ENCODE measurements around the gene PCSK4.
"Not testable (repeated sequence)": the region's sequence is repeated elsewhere in the genome, so short reads cannot be mapped to it uniquely, and the experiment has no call there.

PCSK4 gene

DNA sequence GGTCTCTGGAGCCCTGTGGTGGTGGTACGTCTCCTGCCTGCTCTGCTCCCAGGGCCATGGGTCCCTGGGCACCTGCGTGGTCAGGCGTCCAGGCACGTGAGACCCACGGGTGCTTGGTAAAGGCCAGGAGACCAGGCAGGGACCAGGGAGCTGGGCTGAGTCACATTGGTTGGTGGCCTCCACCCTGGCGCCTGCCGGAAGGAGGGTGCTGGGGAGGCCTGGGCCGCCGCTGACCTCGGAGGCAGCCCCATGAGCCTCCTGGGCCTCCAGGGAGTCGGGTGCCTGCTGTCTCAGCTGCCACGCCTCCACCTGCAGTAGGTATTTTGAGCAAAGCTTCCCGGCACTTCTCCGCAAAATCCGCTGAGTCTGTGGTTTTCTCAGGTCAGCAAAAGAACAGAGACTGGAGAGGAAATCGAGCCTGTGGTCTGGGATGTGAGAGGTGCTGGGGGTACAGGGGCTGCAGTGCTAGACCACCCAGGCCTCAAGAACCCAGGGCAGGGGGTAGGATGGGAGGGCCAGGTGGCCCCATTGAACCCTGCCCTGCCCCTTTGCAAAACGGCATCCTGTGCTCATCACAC is 30.1 kb upstream of the PCSK4 start:
- TF ChIP-seq, protein P1, sequence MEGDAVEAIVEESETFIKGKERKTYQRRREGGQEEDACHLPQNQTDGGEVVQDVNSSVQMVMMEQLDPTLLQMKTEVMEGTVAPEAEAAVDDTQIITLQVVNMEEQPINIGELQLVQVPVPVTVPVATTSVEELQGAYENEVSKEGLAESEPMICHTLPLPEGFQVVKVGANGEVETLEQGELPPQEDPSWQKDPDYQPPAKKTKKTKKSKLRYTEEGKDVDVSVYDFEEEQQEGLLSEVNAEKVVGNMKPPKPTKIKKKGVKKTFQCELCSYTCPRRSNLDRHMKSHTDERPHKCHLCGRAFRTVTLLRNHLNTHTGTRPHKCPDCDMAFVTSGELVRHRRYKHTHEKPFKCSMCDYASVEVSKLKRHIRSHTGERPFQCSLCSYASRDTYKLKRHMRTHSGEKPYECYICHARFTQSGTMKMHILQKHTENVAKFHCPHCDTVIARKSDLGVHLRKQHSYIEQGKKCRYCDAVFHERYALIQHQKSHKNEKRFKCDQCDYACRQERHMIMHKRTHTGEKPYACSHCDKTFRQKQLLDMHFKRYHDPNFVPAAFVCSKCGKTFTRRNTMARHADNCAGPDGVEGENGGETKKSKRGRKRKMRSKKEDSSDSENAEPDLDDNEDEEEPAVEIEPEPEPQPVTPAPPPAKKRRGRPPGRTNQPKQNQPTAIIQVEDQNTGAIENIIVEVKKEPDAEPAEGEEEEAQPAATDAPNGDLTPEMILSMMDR (IDR thresholded peaks at IDR 0.05; ENCODE audit: borderline replicate concordance, insufficient read depth, low read depth, low read length): no peak
- H3K4me3 ChIP-seq (ENCODE audit: low read depth, low read length): no peak overlapping the region

DNA sequence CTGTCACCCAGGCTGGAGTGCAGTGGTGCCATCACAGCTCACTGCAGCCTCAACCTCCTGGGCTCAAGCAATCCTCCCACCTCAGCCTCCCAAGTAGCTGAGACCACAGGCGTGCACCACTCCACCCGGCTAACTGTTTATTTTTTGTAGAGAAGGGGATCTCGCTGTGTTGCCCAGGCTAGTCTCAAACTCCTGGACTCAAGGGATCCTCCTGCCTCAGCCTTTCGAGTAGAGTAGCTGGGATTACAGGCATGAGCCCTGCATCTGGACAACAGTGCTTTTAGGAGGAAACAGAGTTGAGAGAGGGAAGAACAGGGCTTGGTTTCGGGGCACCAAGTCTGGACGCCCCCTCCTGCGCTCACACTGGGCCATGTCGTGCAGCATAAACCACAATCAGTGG is 29.7 kb upstream of the PCSK4 start:
- H3K4me3 ChIP-seq (ENCODE audit: low read depth, low read length): not testable (repeated sequence)

DNA sequence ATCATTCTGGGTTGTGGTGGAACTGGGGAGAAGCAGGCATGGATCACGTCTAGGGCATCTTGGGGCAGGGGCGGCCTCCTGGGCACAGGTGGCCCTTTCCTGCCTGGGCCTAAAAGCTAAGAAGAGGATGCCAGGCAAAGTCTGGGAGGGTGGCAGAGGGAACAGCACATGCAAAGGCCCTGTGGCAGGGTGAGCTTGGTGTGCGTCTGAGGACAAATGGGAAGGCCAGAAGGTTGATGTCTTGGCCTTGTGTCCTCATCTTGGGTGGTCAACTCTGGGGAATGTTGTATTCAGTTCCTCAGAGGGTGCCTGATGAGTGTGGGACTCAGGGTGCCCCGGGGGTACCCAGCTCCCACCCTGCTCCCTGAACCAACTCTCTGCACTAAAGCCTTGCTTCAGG is 28.3 kb upstream of the PCSK4 start:
- TF ChIP-seq, protein P1 (IDR thresholded peaks at IDR 0.05; ENCODE audit: borderline replicate concordance, insufficient read depth, low read depth, low read length): no peak
- H3K4me3 ChIP-seq (ENCODE audit: low read depth, low read length): no peak overlapping the region

DNA sequence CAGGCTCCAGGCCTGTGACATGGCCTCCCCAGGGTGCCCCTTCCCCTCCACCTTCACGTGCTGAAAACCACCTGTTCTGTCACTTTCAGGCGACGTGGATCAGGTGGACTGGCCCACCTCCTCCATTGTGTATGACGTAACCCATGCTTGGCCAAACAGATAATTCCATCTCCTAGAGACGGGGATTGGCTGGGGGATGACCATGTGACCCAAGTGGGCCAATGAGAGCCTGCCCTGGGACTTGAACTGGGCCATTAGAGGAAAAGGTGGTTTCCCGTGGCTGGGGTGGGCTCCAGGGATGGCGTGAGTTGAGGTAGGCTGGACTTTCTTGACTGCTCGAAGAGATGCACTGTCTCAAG is 26.2 kb upstream of the PCSK4 start:
- no peak overlapping the region for H3K4me3 ChIP-seq (ENCODE audit: low read depth, low read length)
- TF ChIP-seq, protein P1 (IDR thresholded peaks at IDR 0.05; ENCODE audit: borderline replicate concordance, insufficient read depth, low read depth, low read length): no peak

DNA sequence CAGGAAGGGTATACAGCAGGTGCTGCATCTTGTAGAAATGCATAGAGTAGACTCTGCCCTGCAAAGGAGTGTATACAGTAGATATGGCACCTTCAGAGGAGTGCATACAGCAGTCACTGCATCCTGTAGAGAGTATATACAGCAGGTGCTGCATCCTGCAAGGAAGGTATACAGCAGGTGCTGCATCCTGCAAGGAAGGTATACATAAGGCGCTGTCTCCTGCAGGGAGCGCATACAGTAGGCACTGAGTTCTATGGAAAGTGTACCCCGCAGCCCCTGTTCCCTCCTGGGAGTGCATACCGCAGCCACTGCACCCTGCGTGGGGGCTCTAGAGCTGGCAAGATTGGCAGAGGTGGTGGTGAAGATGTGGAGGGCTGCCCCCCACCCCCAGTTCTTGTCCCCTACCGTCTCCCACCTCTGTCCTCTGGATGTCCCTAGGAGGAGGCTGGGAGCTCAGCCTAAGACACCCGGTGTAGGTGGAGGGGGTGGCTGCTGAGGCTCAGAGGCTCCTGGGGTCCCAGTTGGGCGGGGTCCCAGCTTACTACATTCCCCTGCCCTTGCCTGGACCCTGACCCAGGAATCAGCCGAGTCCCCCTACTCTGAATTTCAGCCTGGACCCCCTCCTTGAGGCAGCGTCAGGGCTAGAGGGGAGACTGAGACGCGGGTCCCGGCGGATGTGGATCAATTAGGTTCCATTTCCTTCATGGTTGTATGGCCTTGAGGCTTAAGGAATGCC is 25.0 kb upstream of the PCSK4 start:
- H3K4me3 ChIP-seq (ENCODE audit: low read depth, low read length): no peak overlapping the region
- TF ChIP-seq, protein P1 (IDR thresholded peaks at IDR 0.05; ENCODE audit: borderline replicate concordance, insufficient read depth, low read depth, low read length): no peak

DNA sequence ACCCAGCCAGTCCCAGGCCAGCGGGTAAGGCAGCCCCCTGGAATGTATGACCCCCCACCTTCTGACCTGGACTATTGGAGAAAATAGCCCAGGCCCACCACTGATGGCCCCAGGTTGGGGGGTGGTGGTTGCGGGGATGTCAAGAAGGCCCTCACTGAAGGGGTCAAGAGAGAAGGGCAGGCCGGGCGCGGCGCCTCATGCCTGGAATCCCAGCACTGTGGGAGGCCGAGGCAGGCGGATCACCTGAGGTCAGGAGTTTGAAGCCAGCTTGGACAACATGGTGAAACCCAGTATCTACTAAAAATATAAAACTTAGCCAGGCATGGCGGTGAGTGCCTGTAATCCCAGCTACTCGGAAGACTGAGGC is 24.1 kb upstream of the PCSK4 start:
- TF ChIP-seq, protein P1 (IDR thresholded peaks at IDR 0.05; ENCODE audit: borderline replicate concordance, insufficient read depth, low read depth, low read length): no peak
- no peak overlapping the region for H3K4me3 ChIP-seq (ENCODE audit: low read depth, low read length)

DNA sequence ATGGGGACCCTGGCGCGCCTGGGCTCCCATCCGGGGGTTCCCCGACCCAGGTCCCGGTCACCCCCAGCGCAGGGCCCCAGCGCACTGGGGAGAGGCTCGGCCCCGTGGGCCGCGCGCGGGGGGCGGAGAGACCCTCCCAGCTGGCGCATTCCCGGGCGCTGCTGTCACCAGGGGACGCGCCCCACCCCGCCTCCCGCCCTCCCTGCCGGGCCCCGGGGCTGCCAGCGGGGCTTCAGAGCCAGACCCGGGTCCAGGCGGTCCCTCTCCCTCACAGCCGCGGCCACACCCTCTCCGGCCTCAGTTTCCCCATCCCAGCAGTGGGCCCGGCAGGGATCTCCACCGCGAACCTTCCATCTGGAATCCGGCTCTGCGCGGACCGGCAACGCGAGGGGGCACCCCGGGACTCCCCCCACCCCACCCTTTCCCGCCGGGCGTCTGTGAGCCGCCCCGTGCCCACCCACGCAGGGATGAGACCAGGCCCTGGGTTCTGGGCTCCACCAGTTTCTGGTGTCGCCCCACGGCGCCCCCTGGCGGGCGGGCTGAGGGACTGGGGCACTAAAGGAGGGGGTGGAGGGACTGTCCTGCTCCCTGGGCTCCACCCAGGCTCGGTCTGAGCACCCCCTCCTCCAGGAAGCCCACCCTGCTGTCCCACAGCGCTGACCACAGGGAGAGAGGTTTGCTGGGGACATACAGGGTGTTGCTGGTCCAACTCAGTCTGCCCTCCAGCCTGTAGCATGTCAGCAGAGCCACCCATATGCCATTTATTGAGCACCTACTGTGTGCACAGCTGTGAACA is 23.5 kb upstream of the PCSK4 start:
- TF ChIP-seq, protein P1 (IDR thresholded peaks at IDR 0.05; ENCODE audit: borderline replicate concordance, insufficient read depth, low read depth, low read length): peak; percentile 77
- no peak overlapping the region for H3K4me3 ChIP-seq (ENCODE audit: low read depth, low read length)

All from GM12875 (cell line).